CD4-positive, alpha-beta memory T cell (primary cell): ENCODE measurements around the gene TRIP10. TPM values are rescaled to one million over a fixed set of nuclear protein-coding genes. Genes with fewer than 3 reads are reported as not detected.
A peak's percentile ranks its signal among the peaks of the same experiment; 100 is the strongest.

Experiments
- CTCF ChIA-PET: fragments of 350-600 bp; sonication (Branson Sonifier 250); formaldehyde crosslinking; loops from one replicate; lab custom pipeline; 2021; ENCODE audit warnings: inconsistent platforms; ENCODE audit not compliant: partially characterized antibody; lab: Charles Lee
- POLR2A ChIA-PET: fragments of 350-600 bp; sonication (Branson Sonifier 250); formaldehyde crosslinking; loops from one replicate; lab custom pipeline; 2021; ENCODE audit not compliant: partially characterized antibody; lab: Charles Lee
- DNase-seq, 5 donors: peaks; one replicate each; pipeline versions ENCODE4 v3.0.0 to v3.0.0-alpha.2; 2020 to 2022; ENCODE audit warnings: mixed read lengths in 1 of 5
- H3K27ac ChIP-seq: one replicate; pipeline ENCODE4 v1.7.0; 2013; ENCODE audit warnings: low read depth, low read length
- H3K27me3 ChIP-seq: 2 replicates; pipeline ENCODE4 v1.7.0; 2013; ENCODE audit warnings: mild to moderate bottlenecking, low read length, moderate library complexity; ENCODE audit not compliant: insufficient read depth
- H3K36me3 ChIP-seq: 2 replicates; pipeline ENCODE4 v1.7.0; 2013; ENCODE audit warnings: mild to moderate bottlenecking, low read length, moderate library complexity; ENCODE audit not compliant: insufficient read depth
- H3K4me1 ChIP-seq: 2 replicates; pipeline ENCODE4 v1.7.0; 2013; ENCODE audit warnings: mild to moderate bottlenecking, low read length, moderate library complexity; ENCODE audit not compliant: insufficient read depth
- H3K4me3 ChIP-seq, 2 donors: one replicate each; pipeline ENCODE4 v1.7.0; 2013; ENCODE audit warnings: low read length in 2 of 2, mild to moderate bottlenecking in 1 of 2
- H3K9me3 ChIP-seq, 2 donors: one replicate each; pipeline ENCODE4 v1.7.0; 2013; ENCODE audit warnings: low read length in 2 of 2, control low read depth in 1 of 2; ENCODE audit not compliant: control insufficient read depth in 1 of 2
- H3K27ac Mint-ChIP-seq, 7 donors: one replicate each; pipeline ENCODE4 v1.8.0; 2020 to 2021; ENCODE audit warnings: mixed read lengths in 7 of 7, mild to moderate bottlenecking in 6 of 7, inconsistent platforms in 3 of 7, moderate library complexity in 3 of 7
- H3K27me3 Mint-ChIP-seq, 2 donors: one replicate each; pipeline ENCODE4 v1.8.0; 2020 to 2021; ENCODE audit warnings: mixed read lengths in 2 of 2
- H3K36me3 Mint-ChIP-seq, 2 donors: one replicate each; pipeline ENCODE4 v1.8.0; 2020 to 2021; ENCODE audit warnings: mixed read lengths in 2 of 2, inconsistent platforms in 1 of 2, mild to moderate bottlenecking in 1 of 2
- H3K4me1 Mint-ChIP-seq, 4 donors: one replicate each; pipeline ENCODE4 v1.8.0; 2020 to 2021; ENCODE audit warnings: mixed read lengths in 4 of 4, mild to moderate bottlenecking in 1 of 4
- H3K4me3 Mint-ChIP-seq, 8 donors: one replicate each; pipeline ENCODE4 v1.8.0; 2020 to 2021; ENCODE audit warnings: mixed read lengths in 8 of 8, mild to moderate bottlenecking in 7 of 8, moderate library complexity in 6 of 8, inconsistent platforms in 3 of 8
- H3K9me3 Mint-ChIP-seq, 8 donors: one replicate each; pipeline ENCODE4 v1.8.0; 2020 to 2021; ENCODE audit warnings: mixed read lengths in 8 of 8, mild to moderate bottlenecking in 5 of 8, inconsistent platforms in 3 of 8, moderate library complexity in 1 of 8
- intact Hi-C: fragments of 100-400 bp; cut with micrococcal nuclease; formaldehyde crosslinking; loops from one replicate; pipeline ENCODE4 v1.15.1; 2023
- polyA plus RNA-seq, 2 donors: library from polyadenylated mRNA; unstranded; fragments of 300-500 nt; fragmentation: Illumina TruSeq; gene quantifications; one replicate each; pipeline ENCODE4 v1.2.3, GENCODE V29; 2021
- total RNA-seq, 2 experiments: library from RNA; stranded (reverse); gene quantifications; one replicate each; pipeline ENCODE4 v1.2.3, GENCODE V29; 2021

The TRIP10 gene
- total and polyA plus RNA-seq, 4 experiments from 2014 or later, result 1.1 to 6.5 (median 4.1) TPM

- Histone ChIP-seq H3K4me1 (peaks cover 5% of the 10 kb centered on the region), H3K4me3 (no peak within 1 kb of the TSS), H3K36me3 (no peaks in the 10 kb centered on the region), H3K27ac (no peak within 1 kb of the TSS), H3K27me3 (no peaks in the 10 kb centered on the region), H3K9me3 (no peaks in the 10 kb centered on the region)
- H3K4me3 Mint-ChIP-seq, result no peak within 1 kb of the TSS
- H3K9me3 Mint-ChIP-seq, result no peaks in the 10 kb centered on the region
- no peaks in the 10 kb centered on the region for H3K36me3 Mint-ChIP-seq
- H3K4me1 Mint-ChIP-seq, result peaks cover 7 to 28% (median 18%) of the 10 kb centered on the region in 4 donors
- DNase-seq, result no peak
- intact Hi-C loops, result no loop called here
- H3K27me3 Mint-ChIP-seq, result no peaks in the 10 kb centered on the region
- POLR2A ChIA-PET, result no interaction called here
- CTCF ChIA-PET, result interaction anchor here (0.5 kb wide), 1 partner anchor 40 kb away, joined by 4 read pairs; no protein-coding TSS in a partner anchor
- peak within 1 kb of the TSS in 4 of 7 donors; percentile 30 to 75 (median 62) for H3K27ac Mint-ChIP-seq
These were observed 18.9 kb upstream of the TRIP10 start, which contains the start of gene C3 for GRCh38 chr19:6720369-6721137. C3 (minus strand) TSS chr19:6720650; CDS start chr19:6720589, 61 bp downstream.

GRCh38 chr19:6721138-6721474 lies 18.4 kb upstream of the TRIP10 start:
- intact Hi-C loops, result no loop called here
- H3K9me3 Mint-ChIP-seq, result no peaks in the 10 kb centered on the region
- DNase-seq, result no peak
- ChIA-PET CTCF (no interaction called here), POLR2A (no interaction called here)
- no peak overlapping the region for H3K4me3 Mint-ChIP-seq
- Histone ChIP-seq H3K27me3 (no peaks in the 10 kb centered on the region), H3K36me3 (no peaks in the 10 kb centered on the region), H3K4me1 (peaks cover 5% of the 10 kb centered on the region), H3K4me3 (no peak overlapping the region), H3K9me3 (no peaks in the 10 kb centered on the region), H3K27ac (no peak overlapping the region)
- H3K36me3 Mint-ChIP-seq, result no peaks in the 10 kb centered on the region
- no peaks in the 10 kb centered on the region for H3K27me3 Mint-ChIP-seq
- no peak overlapping the region for H3K27ac Mint-ChIP-seq
- peaks cover 7 to 30% (median 19%) of the 10 kb centered on the region in 4 donors for H3K4me1 Mint-ChIP-seq

GRCh38 chr19:6721773-6722172 lies 17.7 kb upstream of the TRIP10 start:
- POLR2A ChIA-PET, result no interaction called here
- CTCF ChIA-PET, result no interaction called here
- Mint-ChIP-seq H3K9me3 (no peaks in the 10 kb centered on the region), H3K36me3 (no peaks in the 10 kb centered on the region), H3K27me3 (no peaks in the 10 kb centered on the region), H3K27ac (peak overlapping the region in 3 of 7 donors; percentile 7 to 24 (median 19)), H3K4me1 (peaks cover 7 to 30% (median 18%) of the 10 kb centered on the region in 4 donors), H3K4me3 (no peak overlapping the region)
- H3K27ac ChIP-seq, result no peak overlapping the region
- intact Hi-C loops, result no loop called here
- no peaks in the 10 kb centered on the region for H3K27me3 ChIP-seq
- H3K9me3 ChIP-seq, result no peaks in the 10 kb centered on the region
- H3K4me3 ChIP-seq, result no peak overlapping the region
- no peak for DNase-seq
- peaks cover 5% of the 10 kb centered on the region for H3K4me1 ChIP-seq
- no peaks in the 10 kb centered on the region for H3K36me3 ChIP-seq

- Mint-ChIP-seq H3K27me3 (no peaks in the 10 kb centered on the region), H3K9me3 (no peaks in the 10 kb centered on the region), H3K27ac (no peak overlapping the region), H3K4me1 (peaks cover 4 to 22% (median 11%) of the 10 kb centered on the region in 4 donors), H3K36me3 (no peaks in the 10 kb centered on the region), H3K4me3 (no peak overlapping the region)
- ChIA-PET POLR2A (interaction anchor here (1.5 kb wide), 1 partner anchor 54 kb away, joined by 3 read pairs; no protein-coding TSS in a partner anchor), CTCF (no interaction called here)
- intact Hi-C loops, result no loop called here
- DNase-seq, result no peak
- Histone ChIP-seq H3K27ac (no peak overlapping the region), H3K36me3 (no peaks in the 10 kb centered on the region), H3K9me3 (no peaks in the 10 kb centered on the region), H3K27me3 (no peaks in the 10 kb centered on the region), H3K4me3 (no peak overlapping the region), H3K4me1 (peaks cover 5% of the 10 kb centered on the region)
These were observed 16.3 kb upstream of the TRIP10 start for GRCh38 chr19:6723108-6723618.

- peaks cover 5% of the 10 kb centered on the region for H3K4me1 ChIP-seq
- no peak overlapping the region for H3K4me3 ChIP-seq
- H3K27ac Mint-ChIP-seq, result peak overlapping the region in 2 of 7 donors; percentile 18 to 68
- no peaks in the 10 kb centered on the region for H3K27me3 ChIP-seq
- ChIA-PET CTCF (interaction anchor here (0.6 kb wide), 1 partner anchor 219 kb away, joined by 3 read pairs; no protein-coding TSS in a partner anchor), POLR2A (interaction anchor here (1.5 kb wide), 1 partner anchor 55 kb away, joined by 3 read pairs; no protein-coding TSS in a partner anchor)
- no peaks in the 10 kb centered on the region for H3K9me3 Mint-ChIP-seq
- no peaks in the 10 kb centered on the region for H3K36me3 Mint-ChIP-seq
- DNase-seq, result no peak
- no peaks in the 10 kb centered on the region for H3K27me3 Mint-ChIP-seq
- intact Hi-C loops, result no loop called here
- H3K4me3 Mint-ChIP-seq, result no peak overlapping the region
- no peak overlapping the region for H3K27ac ChIP-seq
- H3K9me3 ChIP-seq, result no peaks in the 10 kb centered on the region
- H3K36me3 ChIP-seq, result no peaks in the 10 kb centered on the region
- peaks cover 4 to 22% (median 11%) of the 10 kb centered on the region in 4 donors for H3K4me1 Mint-ChIP-seq
These were observed 15.7 kb upstream of the TRIP10 start for GRCh38 chr19:6723738-6724137.

- CTCF ChIA-PET, result interaction anchor here (0.6 kb wide), 1 partner anchor 221 kb away, joined by 3 read pairs; no protein-coding TSS in a partner anchor
- peaks cover 4 to 19% (median 11%) of the 10 kb centered on the region in 4 donors for H3K4me1 Mint-ChIP-seq
- intact Hi-C loops, result no loop called here
- POLR2A ChIA-PET, result no interaction called here
- H3K36me3 Mint-ChIP-seq, result peaks cover 0 to 3% of the 10 kb centered on the region in 2 donors
- H3K9me3 Mint-ChIP-seq, result no peaks in the 10 kb centered on the region
- no peak overlapping the region for H3K4me3 Mint-ChIP-seq
- no peaks in the 10 kb centered on the region for H3K27me3 Mint-ChIP-seq
- no peaks in the 10 kb centered on the region for H3K36me3 ChIP-seq
- H3K27ac ChIP-seq, result no peak overlapping the region
- no peak for DNase-seq
- H3K4me3 ChIP-seq, result no peak overlapping the region
- H3K4me1 ChIP-seq, result peaks cover 5% of the 10 kb centered on the region
- peak overlapping the region in 2 of 7 donors; percentile 37 to 50 for H3K27ac Mint-ChIP-seq
- no peaks in the 10 kb centered on the region for H3K27me3 ChIP-seq
- H3K9me3 ChIP-seq, result no peaks in the 10 kb centered on the region
These were observed 14.6 kb upstream of the TRIP10 start for GRCh38 chr19:6724631-6725492.
